Bronchial epithelial cell (primary cell): ENCODE results near the gene LHPP. TPM values are rescaled to one million over a fixed set of nuclear protein-coding genes. Genes with fewer than 3 reads are reported as not detected.
"Not testable (repeated sequence)": the region's sequence is repeated elsewhere in the genome, so short reads cannot be mapped to it uniquely, and the experiment has no call there.

Source experiments
- DNase-seq: peaks from one replicate; pipeline ENCODE4 v3.0.0-alpha.2; 2010; ENCODE audit warnings: low read depth
- FAIRE-seq: peaks from 2 replicates; lab custom pipeline; 2011; peaks lifted over from hg19 to GRCh38; lab: Jason Lieb, UNC
- H3K27me3 ChIP-seq: 2 replicates; pipeline ENCODE4 v1.5.1; 2011; ENCODE audit warnings: low read length; ENCODE audit not compliant: control insufficient read depth, insufficient read depth
- H3K36me3 ChIP-seq: 2 replicates; pipeline ENCODE4 v1.5.1; 2011; ENCODE audit warnings: low read length; ENCODE audit not compliant: control insufficient read depth, insufficient read depth
- H3K4me3 ChIP-seq: 2 replicates; pipeline ENCODE4 v1.5.1; 2011; ENCODE audit warnings: mild to moderate bottlenecking, low read depth, low read length, control low read depth
- total RNA-seq: library from RNA; depleted of rRNA; stranded (reverse); fragments of >200 nt; gene quantifications from 2 replicates; pipeline ENCODE4 v1.2.1, GENCODE V29; 2014
- TF ChIP-seq, protein P1 (sequence below): IDR thresholded peaks from 2 replicates; pipeline ENCODE4 v1.5.1; 2011; ENCODE audit warnings: mild to moderate bottlenecking, moderate library complexity, low read length, control low read depth, inconsistent platforms; ENCODE audit not compliant: insufficient read depth, severe bottlenecking

The LHPP gene
- total RNA-seq, 1 donor from 2014 or later = 14.0 TPM

DNA sequence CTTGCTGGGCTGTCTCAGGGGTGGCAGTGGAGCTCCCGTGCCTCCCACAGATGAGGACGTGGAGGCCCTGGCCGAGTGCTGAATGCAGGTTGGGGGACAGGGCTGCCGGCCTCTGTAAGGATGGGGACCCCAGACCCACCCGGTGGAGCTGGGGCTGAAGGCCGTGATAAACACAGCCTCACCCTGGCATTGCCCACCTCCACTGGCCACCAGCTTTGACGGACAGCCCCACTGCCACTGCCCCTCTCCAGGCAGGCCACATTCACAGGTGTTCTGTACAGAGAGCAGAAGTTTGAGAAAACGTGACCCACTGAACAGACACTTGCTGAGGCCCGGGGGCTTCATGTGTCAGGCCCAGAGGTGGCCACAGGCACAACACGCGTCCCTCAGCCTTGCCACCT, 126.2 kb downstream of the LHPP start:
- FAIRE-seq (no peak), DNase-seq (no peak)
- no peaks in the 10 kb centered on the region for H3K36me3 ChIP-seq

GRCh38 chr10:124588341-124588735, 126.7 kb downstream of the LHPP start:
- not testable (repeated sequence) for H3K27me3 ChIP-seq, H3K4me3 ChIP-seq, DNase-seq, H3K36me3 ChIP-seq, FAIRE-seq

More for the DNA sequence above, 126.2 kb downstream of the LHPP start:
- TF ChIP-seq, protein P1, sequence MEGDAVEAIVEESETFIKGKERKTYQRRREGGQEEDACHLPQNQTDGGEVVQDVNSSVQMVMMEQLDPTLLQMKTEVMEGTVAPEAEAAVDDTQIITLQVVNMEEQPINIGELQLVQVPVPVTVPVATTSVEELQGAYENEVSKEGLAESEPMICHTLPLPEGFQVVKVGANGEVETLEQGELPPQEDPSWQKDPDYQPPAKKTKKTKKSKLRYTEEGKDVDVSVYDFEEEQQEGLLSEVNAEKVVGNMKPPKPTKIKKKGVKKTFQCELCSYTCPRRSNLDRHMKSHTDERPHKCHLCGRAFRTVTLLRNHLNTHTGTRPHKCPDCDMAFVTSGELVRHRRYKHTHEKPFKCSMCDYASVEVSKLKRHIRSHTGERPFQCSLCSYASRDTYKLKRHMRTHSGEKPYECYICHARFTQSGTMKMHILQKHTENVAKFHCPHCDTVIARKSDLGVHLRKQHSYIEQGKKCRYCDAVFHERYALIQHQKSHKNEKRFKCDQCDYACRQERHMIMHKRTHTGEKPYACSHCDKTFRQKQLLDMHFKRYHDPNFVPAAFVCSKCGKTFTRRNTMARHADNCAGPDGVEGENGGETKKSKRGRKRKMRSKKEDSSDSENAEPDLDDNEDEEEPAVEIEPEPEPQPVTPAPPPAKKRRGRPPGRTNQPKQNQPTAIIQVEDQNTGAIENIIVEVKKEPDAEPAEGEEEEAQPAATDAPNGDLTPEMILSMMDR = no peak
- no peak overlapping the region for H3K4me3 ChIP-seq
- H3K27me3 ChIP-seq = no peaks in the 10 kb centered on the region

DNA sequence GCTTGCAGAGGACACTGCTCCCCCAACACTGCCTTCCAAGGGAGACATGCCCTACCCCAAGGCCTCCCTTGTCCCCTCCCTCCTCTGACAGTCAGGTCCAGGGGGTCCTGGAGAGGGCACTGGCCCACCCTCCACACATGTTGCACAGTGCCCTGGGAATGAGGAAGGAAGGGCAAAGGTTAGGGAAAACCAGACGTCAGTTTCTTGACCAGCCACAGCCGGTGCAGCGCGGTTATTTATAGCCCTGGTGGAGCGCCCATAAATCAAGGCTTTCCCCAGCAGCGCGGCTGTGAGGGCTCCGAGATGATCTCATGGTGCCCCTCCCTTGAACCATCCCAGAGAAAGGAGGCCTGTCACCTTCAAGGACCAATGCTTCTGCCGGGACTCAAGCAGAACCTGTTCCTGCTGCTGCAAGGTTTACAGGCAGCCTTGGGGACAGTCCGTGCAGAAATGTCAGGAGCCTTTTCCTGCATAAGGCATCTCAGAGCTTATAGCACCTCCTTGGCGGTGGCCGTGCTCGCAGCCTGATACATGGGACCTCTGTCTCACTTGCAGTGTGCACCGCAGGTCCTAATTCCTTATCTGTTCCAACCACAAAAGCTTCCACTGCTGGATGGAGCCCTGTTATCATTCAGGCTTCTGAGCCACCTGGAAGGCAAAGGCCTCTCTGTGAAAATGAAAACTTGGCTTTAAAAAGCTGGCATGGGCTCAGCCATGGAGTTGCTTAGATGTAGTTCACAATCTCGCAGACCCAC, 127.3 kb downstream of the LHPP start:
- no peak for DNase-seq

DNA sequence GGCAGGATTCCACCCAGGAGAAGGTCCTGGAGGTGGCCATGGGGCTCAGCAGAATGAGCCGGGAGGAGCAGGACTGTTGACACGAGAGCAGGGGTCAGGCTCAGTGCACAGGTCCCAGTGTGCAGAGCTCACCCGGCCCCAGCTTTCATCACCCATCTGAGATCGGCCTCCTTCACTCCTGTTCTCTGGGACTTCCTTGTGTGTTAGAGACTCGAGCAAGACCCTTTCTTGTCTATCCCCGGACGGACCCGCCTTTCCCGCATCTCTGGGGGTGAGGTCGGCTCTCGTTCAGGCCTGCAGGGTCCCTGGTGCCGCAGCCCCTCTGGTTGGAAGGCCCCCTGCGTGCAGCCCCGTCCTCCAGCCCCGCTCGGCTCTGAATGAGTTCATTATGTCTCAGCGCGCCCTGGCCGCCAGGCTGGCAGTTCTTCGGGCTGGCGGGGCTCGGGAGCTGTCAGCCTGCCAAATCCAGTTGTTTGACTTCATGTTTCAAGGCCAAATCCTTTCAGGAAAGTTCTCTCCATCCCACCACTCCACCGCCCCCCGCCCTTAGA, 127.9 kb downstream of the LHPP start:
- Histone ChIP-seq H3K27me3 (no peaks in the 10 kb centered on the region), H3K36me3 (no peaks in the 10 kb centered on the region), H3K4me3 (no peak overlapping the region)
- no peak for FAIRE-seq
- DNase-seq = peak; percentile 35
- TF ChIP-seq, protein P1 = no peak

More for the DNA sequence above, 127.3 kb downstream of the LHPP start:
- no peak for FAIRE-seq
- no peaks in the 10 kb centered on the region for H3K27me3 ChIP-seq
- H3K36me3 ChIP-seq = no peaks in the 10 kb centered on the region
- H3K4me3 ChIP-seq = no peak overlapping the region
- TF ChIP-seq, protein P1 = no peak

- no peaks in the 10 kb centered on the region for H3K36me3 ChIP-seq
- DNase-seq (peak; percentile 20), FAIRE-seq (no peak)
- no peaks in the 10 kb centered on the region for H3K27me3 ChIP-seq
- no peak overlapping the region for H3K4me3 ChIP-seq
- TF ChIP-seq, protein P1 = peak; percentile 37
Measured at GRCh38 chr10:124590216-124591122, 128.8 kb downstream of the LHPP start.

GRCh38 chr10:124591123-124591495, 129.5 kb downstream of the LHPP start:
- no peaks in the 10 kb centered on the region for H3K36me3 ChIP-seq
- DNase-seq (no peak), FAIRE-seq (no peak)
- no peak overlapping the region for H3K4me3 ChIP-seq
- no peaks in the 10 kb centered on the region for H3K27me3 ChIP-seq
- TF ChIP-seq, protein P1 = no peak
